Heart right ventricle (tissue), 16 donors: ENCODE data around the gene HJURP. TPM values are rescaled to one million over a fixed set of nuclear protein-coding genes. Genes with fewer than 3 reads are reported as not detected.

Experiments used
- ATAC-seq, 8 donors: fragments of 200-7000 bp; cut with Tn5 transposase; one replicate each; pipeline ENCODE4 v1.9.1; 2020; ENCODE audit warnings: mild to moderate bottlenecking in 8 of 8, moderate library complexity in 8 of 8, moderate number of reproducible peaks in 1 of 8
- DNase-seq, 2 donors: peaks; one replicate each; pipeline ENCODE4 v3.0.0-alpha.2; 2020
- H3K27ac ChIP-seq, 10 donors: fragments of 200-600 bp; sonication (generic) in 2 of 10; one replicate each; pipeline versions ENCODE4 v1.5.0 to v1.8.0; 2020 to 2022; ENCODE audit warnings: mild to moderate bottlenecking in 3 of 10
- H3K27me3 ChIP-seq, 7 donors: fragments of 200-600 bp; one replicate each; pipeline ENCODE4 v1.8.0; 2021 to 2022; ENCODE audit warnings: mild to moderate bottlenecking in 2 of 7
- H3K36me3 ChIP-seq, 9 donors: fragments of 200-600 bp; sonication (generic) in 1 of 9; one replicate each; pipeline versions ENCODE4 v1.5.0 to v1.8.0; 2020 to 2022; ENCODE audit warnings: mild to moderate bottlenecking in 2 of 9
- H3K4me1 ChIP-seq, 9 donors: fragments of 200-600 bp; sonication (generic) in 1 of 9; one replicate each; pipeline versions ENCODE4 v1.5.0 to v1.8.0; 2020 to 2022; ENCODE audit warnings: mild to moderate bottlenecking in 4 of 9
- H3K4me3 ChIP-seq, 10 donors: fragments of 200-600 bp; sonication (generic) in 2 of 10; one replicate each; pipeline versions ENCODE4 v1.5.0 to v1.8.0; 2020 to 2022; ENCODE audit warnings: mild to moderate bottlenecking in 7 of 10, moderate library complexity in 2 of 10
- H3K9me3 ChIP-seq, 11 donors: fragments of 200-600 bp in 10 of 11; sonication (generic) in 2 of 11; one replicate each; pipeline versions ENCODE4 v1.5.0 to v1.8.0; 2013 to 2022; ENCODE audit warnings: mild to moderate bottlenecking in 2 of 11, control low read depth in 1 of 11, moderate library complexity in 1 of 11
- CTCF ChIP-seq, 9 donors: fragments of 200-600 bp; sonication (generic) in 2 of 9; IDR thresholded peaks; one replicate each; pipeline versions ENCODE4 v1.5.0 to v1.8.0; 2021 to 2022; ENCODE audit warnings: antibody characterized with exemption in 9 of 9, mild to moderate bottlenecking in 5 of 9, moderate library complexity in 1 of 9
- WGBS, 2 donors: extraction: QIAGEN DNeasy Blood & Tissue Kit; methylation state at CpG; one replicate each; pipeline ENCODE4 v1.1.7; 2013; ENCODE audit warnings: inconsistent platforms in 1 of 2; 5-methylcytosine and 5-hydroxymethylcytosine counted together
- intact Hi-C, 10 donors: fragments of 100-400 bp; cut with DNase I; formaldehyde crosslinking; loops; one replicate each; pipeline versions ENCODE4 v1.11.1 to v1.14.2; 2022
- polyA plus RNA-seq, 2 donors: library from polyadenylated mRNA; stranded (reverse); fragments of 200-250 nt; gene quantifications; one replicate each; pipeline ENCODE4 v1.2.3, GENCODE V29; 2013
- total RNA-seq, 10 donors: library from RNA; stranded (reverse); fragmentation: NEBNext Ultra II Directional in 3 of 10; extraction: Animal tissue kit (Norgen Biotek cat#: 25700) in 3 of 10; gene quantifications; one replicate each; pipeline versions ENCODE4 v1.2.1 to v1.2.4, GENCODE V29; 2021 to 2023
- donor health status: Arrhythmogenic right ventricular cardiomyopathy.
- donor health status: ischemic (EF 13 %, LVEDD 7.1; RV severe dilation, severe dysfunction).
- donor health status: healthy with polysubstance abuse.
- donor health status: DM: no; HTN: yes; CAD: no.
- donor health status: DM: no; HTN: no; CAD: no.
- donor health status: ischemic (EF 25% LVEDD 6.9; RV normal size, moderate dysfunction).
- donor health status: ischemic (EF 25% LVEDD 5.7; RV mildly dilated, moderate dysfunction).
- donor health status: healthy.
- donor health status: DM: yes; HTN: yes; CAD: no.
- donor health status: Ischemic cardiomyopathy.
- donor health status: ischemic (EF 35%, LVEDD 5.7; RV mildly dilated, moderate dysfunction).
- donor health status: nonischemic (EF 11% LVEDD 7.7; RV severe dilation, severe dysfunction).
- donor health status: DM: yes; HTN: yes; CAD: no.
- donor health status: PGD.
- donor health status: ischemic (EF 29% LVEDD 5.4; RV normal size, mild dysfunction).
- donor health status: nonischemic (EF 23%, LVEDD 6.1; RV moderate dilation, normal function).

HJURP gene
- total and polyA plus RNA-seq, 12 donors, result 0.22 to 2.9 (median 0.44) TPM; not detected in 4

DNA sequence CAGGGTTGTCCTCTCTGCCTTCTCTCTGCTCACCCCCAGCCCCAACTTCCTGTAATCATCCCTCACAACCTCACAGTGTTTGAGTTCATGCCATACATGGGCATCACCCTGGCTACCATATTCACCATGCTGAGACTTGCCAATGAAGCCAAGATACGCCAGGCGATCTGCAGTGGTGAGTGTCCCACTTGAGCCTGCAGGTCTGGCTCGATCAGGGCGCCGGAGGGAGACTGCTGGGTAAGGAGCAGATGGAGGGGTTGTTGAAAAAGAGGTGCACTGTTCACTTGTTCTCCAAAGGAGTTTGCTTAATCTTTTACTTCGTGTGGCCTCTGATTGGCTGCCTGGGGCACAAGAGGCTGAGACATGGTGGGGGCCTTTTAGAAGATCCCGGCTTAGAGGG, 61.6 kb downstream of the HJURP start:
- H3K4me1 ChIP-seq, result no peaks in the 10 kb centered on the region
- peaks cover 0 to 7% (median 0%) of the 10 kb centered on the region in 7 donors for H3K27me3 ChIP-seq
- no peak overlapping the region for H3K27ac ChIP-seq
- ATAC-seq, result no peak
- DNase-seq, result no peak
- no peaks in the 10 kb centered on the region for H3K36me3 ChIP-seq
- intact Hi-C loops, result no loop called here
- WGBS, 2 donors, result 86 to 93% methylated on average over 7 of the region's 7 CpGs
- H3K9me3 ChIP-seq, result peaks cover 0 to 4% (median 0%) of the 10 kb centered on the region in 11 donors
- TF ChIP-seq CTCF (IDR thresholded peaks at IDR 0.05), result no peak
- no peak overlapping the region for H3K4me3 ChIP-seq

- DNase-seq, result no peak
- peaks cover 0 to 7% (median 0%) of the 10 kb centered on the region in 7 donors for H3K27me3 ChIP-seq
- no peak for TF ChIP-seq CTCF (IDR thresholded peaks at IDR 0.05)
- ATAC-seq, result no peak
- no peaks in the 10 kb centered on the region for H3K36me3 ChIP-seq
- peaks cover 0 to 3% (median 0%) of the 10 kb centered on the region in 11 donors for H3K9me3 ChIP-seq
- H3K4me1 ChIP-seq, result no peaks in the 10 kb centered on the region
- WGBS, 2 donors, result 82 to 86% methylated on average over 9 of the region's 9 CpGs
- no peak overlapping the region for H3K27ac ChIP-seq
- intact Hi-C loops, result no loop called here
- H3K4me3 ChIP-seq, result no peak overlapping the region
These were observed 62.4 kb downstream of the HJURP start for GRCh38 chr2:233791883-233792329.

- TF ChIP-seq CTCF (IDR thresholded peaks at IDR 0.05), result no peak
- 80 to 82% methylated on average over 18 of the region's 18 CpGs for WGBS, 2 donors
- Histone ChIP-seq H3K4me1 (no peaks in the 10 kb centered on the region), H3K27me3 (peaks cover 0 to 7% (median 0%) of the 10 kb centered on the region in 7 donors), H3K36me3 (no peaks in the 10 kb centered on the region), H3K27ac (no peak overlapping the region), H3K4me3 (no peak overlapping the region), H3K9me3 (peaks cover 0 to 3% (median 0%) of the 10 kb centered on the region in 11 donors)
- ATAC-seq (no peak), DNase-seq (no peak)
- intact Hi-C loops, result no loop called here
These were observed 63.0 kb downstream of the HJURP start for GRCh38 chr2:233791151-233791882.

GRCh38 chr2:233789554-233789953, 64.8 kb downstream of the HJURP start:
- H3K27ac ChIP-seq, result no peak overlapping the region
- H3K36me3 ChIP-seq, result no peaks in the 10 kb centered on the region
- DNase-seq, result no peak
- intact Hi-C loops, result no loop called here
- peaks cover 0 to 13% (median 0%) of the 10 kb centered on the region in 7 donors for H3K27me3 ChIP-seq
- TF ChIP-seq CTCF (IDR thresholded peaks at IDR 0.05), result no peak
- no peak for ATAC-seq
- H3K9me3 ChIP-seq, result peaks cover 0 to 3% (median 0%) of the 10 kb centered on the region in 11 donors
- 92% methylated on average over 7 of the region's 7 CpGs for WGBS, 2 donors
- no peaks in the 10 kb centered on the region for H3K4me1 ChIP-seq
- H3K4me3 ChIP-seq, result no peak overlapping the region

Other genes starting within 250 kb of the HJURP start
- gene UGT1A8, start 236.9 kb downstream of the HJURP start, total RNA-seq, result under 1 TPM in 1 of 10 donors, not detected in 9; 0.11 TPM
- not detected for gene UGT1A8, start 236.9 kb downstream of the HJURP start, polyA plus RNA-seq
- not detected for gene UGT1A10, start 218.1 kb downstream of the HJURP start, total RNA-seq
- gene UGT1A10, start 218.1 kb downstream of the HJURP start, polyA plus RNA-seq, result not detected
- not detected for gene UGT1A9, start 182.6 kb downstream of the HJURP start, total RNA-seq
- not detected for gene UGT1A9, start 182.6 kb downstream of the HJURP start, polyA plus RNA-seq
- not detected for gene UGT1A7, start 172.6 kb downstream of the HJURP start, total RNA-seq
- under 1 TPM in 1 of 2 donors, not detected in 1; 0.01 TPM for gene UGT1A7, start 172.6 kb downstream of the HJURP start, polyA plus RNA-seq
- not detected for gene UGT1A6, start 161.6 kb downstream of the HJURP start, total RNA-seq
- not detected for gene UGT1A6, start 161.6 kb downstream of the HJURP start, polyA plus RNA-seq
- not detected for gene UGT1A5, start 141.6 kb downstream of the HJURP start, total RNA-seq
- gene UGT1A5, start 141.6 kb downstream of the HJURP start, polyA plus RNA-seq, result not detected
- not detected for gene UGT1A4, start 135.8 kb downstream of the HJURP start, total RNA-seq
- not detected for gene UGT1A4, start 135.8 kb downstream of the HJURP start, polyA plus RNA-seq
- not detected for gene UGT1A3, start 125.5 kb downstream of the HJURP start, total RNA-seq
- gene UGT1A3, start 125.5 kb downstream of the HJURP start, polyA plus RNA-seq, result not detected
- gene UGT1A1, start 94.3 kb downstream of the HJURP start, total RNA-seq, result not detected
- not detected for gene UGT1A1, start 94.3 kb downstream of the HJURP start, polyA plus RNA-seq
- not detected for gene MROH2A, start 76.2 kb downstream of the HJURP start, total RNA-seq
- gene MROH2A, start 76.2 kb downstream of the HJURP start, polyA plus RNA-seq, result not detected
- not detected for gene TRPM8, start 62.8 kb upstream of the HJURP start, total RNA-seq
- gene TRPM8, start 62.8 kb upstream of the HJURP start, polyA plus RNA-seq, result not detected
- not detected for gene SPP2, start 196.2 kb upstream of the HJURP start, total RNA-seq
- gene SPP2, start 196.2 kb upstream of the HJURP start, polyA plus RNA-seq, result not detected